ENCODE measurements around the gene SHLD1.

Gene SHLD1

DNA sequence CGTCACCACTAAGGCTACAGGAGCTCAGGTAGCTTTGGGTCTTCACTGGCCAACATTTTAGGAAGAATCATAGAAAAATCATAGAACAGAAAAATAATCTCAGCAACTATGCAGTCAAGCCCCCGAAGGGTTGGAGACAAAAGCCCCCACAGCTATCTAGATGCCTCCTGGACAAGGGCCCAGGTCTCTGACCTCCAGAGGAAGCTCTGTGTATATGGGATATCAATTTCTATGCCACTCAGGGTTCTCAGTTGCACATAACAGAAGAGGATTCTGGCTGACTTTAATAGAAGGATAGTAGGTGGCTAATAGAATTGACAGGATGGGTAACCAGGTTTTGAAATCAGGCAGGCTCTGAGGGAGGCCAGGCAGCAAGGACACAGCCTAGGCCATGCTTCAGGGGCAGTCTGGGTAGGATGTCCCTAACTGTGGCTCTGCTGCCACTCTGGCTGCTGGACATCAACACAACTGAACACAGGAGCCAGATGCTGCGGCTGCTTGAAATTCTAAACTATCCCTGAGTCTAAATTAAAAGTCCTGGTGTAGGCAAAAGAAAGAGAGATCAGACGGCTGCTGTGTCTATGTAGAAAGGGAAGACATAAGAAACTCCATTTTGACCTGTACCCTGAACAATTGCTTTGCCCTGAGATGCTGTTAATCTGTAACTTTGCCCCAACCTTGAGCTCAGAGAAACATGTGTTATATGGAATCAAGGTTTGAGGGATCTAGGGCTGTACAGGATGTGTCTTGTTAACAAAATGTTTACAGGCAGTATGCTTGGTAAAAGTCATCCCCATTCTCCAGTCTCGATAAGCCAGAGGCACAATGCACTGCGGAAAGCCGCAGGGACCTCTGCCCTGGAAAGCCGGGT is 134.5 kb downstream of the SHLD1 start:
- H3K9ac ChIP-seq (ENCODE audit: low read length): no peak overlapping the region
- H3K9me3 ChIP-seq (ENCODE audit: control insufficient read depth, low read length): no peaks in the 10 kb centered on the region
- DNase-seq (ENCODE audit: low read depth): no peak
- H3K27me3 ChIP-seq (replicated peaks; ENCODE audit: control insufficient read depth, insufficient read depth, low read length): peaks cover 44% of the 10 kb centered on the region
- no peak overlapping the region for H3K4me3 ChIP-seq (ENCODE audit: low read length)
- H3K36me3 ChIP-seq (ENCODE audit: control insufficient read depth, insufficient read depth, low read length, severe bottlenecking): no peaks in the 10 kb centered on the region
- peaks cover 7% of the 10 kb centered on the region for H3K4me1 ChIP-seq (ENCODE audit: control insufficient read depth, insufficient read depth, low read length)

DNA sequence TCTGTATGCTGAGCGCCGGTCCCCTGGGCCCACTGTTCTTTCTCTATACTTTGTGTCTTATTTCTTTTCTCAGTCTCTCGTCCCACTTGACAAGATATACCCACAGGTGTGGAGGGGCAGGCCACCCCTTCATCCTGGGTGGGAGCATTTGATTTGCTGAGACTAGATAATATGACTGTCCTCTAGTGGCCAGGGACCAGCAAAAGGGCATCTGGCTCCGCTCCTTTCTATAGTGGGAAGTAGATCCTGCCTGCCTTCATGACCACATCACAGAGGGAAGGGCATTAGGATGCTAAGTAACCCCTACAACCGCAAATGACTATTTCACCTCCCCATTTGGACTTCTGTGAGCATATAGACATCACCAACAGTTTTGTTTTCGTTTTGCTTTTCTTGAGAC is 135.7 kb downstream of the SHLD1 start:
- Histone ChIP-seq H3K9ac (ENCODE audit: low read length) (no peak overlapping the region), H3K4me3 (ENCODE audit: low read length) (no peak overlapping the region), H3K36me3 (ENCODE audit: control insufficient read depth, insufficient read depth, low read length, severe bottlenecking) (no peaks in the 10 kb centered on the region), H3K9me3 (ENCODE audit: control insufficient read depth, low read length) (no peaks in the 10 kb centered on the region), H3K4me1 (ENCODE audit: control insufficient read depth, insufficient read depth, low read length) (peaks cover 7% of the 10 kb centered on the region), H3K27me3 (replicated peaks; ENCODE audit: control insufficient read depth, insufficient read depth, low read length) (peaks cover 51% of the 10 kb centered on the region)
- DNase-seq (ENCODE audit: low read depth): no peak

DNA sequence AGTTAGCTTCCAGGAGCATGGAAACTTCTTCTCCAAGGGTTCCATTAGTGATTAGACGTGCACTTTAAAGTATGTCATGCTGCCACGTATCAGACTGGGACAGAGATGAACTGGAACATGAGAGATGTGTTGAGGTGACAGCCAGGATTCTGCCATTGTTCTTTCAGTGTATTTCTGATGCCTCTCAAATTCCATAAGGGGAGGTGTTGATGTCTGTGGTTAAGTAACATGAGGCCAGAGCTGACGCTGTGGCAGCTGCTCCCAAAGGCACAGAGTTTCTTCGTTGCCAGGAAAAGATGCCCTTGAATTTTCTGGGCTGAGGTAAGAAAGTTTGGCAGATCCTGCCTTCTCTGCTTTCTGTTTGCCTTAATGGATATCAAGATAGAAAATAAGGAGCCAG is 136.6 kb downstream of the SHLD1 start:
- Histone ChIP-seq H3K36me3 (ENCODE audit: control insufficient read depth, insufficient read depth, low read length, severe bottlenecking) (no peaks in the 10 kb centered on the region), H3K9me3 (ENCODE audit: control insufficient read depth, low read length) (no peaks in the 10 kb centered on the region), H3K9ac (ENCODE audit: low read length) (no peak overlapping the region), H3K4me3 (ENCODE audit: low read length) (no peak overlapping the region), H3K27me3 (replicated peaks; ENCODE audit: control insufficient read depth, insufficient read depth, low read length) (peaks cover 47% of the 10 kb centered on the region), H3K4me1 (ENCODE audit: control insufficient read depth, insufficient read depth, low read length) (peaks cover 7% of the 10 kb centered on the region)
- DNase-seq (ENCODE audit: low read depth): no peak

DNA sequence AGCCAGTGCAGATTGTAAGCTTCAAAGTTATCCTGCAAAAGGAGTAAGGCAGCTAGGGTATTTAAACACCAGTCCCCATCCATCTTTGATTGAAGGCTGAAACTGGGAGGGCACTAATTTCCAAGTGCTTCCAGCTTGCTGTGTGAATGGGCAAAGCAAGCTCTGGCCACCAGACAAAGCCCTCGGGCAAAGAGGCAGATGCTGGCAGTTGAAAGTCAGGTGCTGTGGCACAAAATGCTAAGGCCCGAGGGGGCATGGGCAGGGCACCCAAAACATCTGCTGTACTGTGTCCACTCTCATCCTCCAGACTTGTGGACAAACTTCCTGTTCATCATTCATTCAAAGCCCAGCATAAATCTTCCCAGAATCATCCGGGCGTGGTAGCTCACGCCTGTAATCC is 137.2 kb downstream of the SHLD1 start:
- Histone ChIP-seq H3K4me1 (ENCODE audit: control insufficient read depth, insufficient read depth, low read length) (peaks cover 7% of the 10 kb centered on the region), H3K9ac (ENCODE audit: low read length) (no peak overlapping the region), H3K4me3 (ENCODE audit: low read length) (no peak overlapping the region), H3K9me3 (ENCODE audit: control insufficient read depth, low read length) (no peaks in the 10 kb centered on the region), H3K36me3 (ENCODE audit: control insufficient read depth, insufficient read depth, low read length, severe bottlenecking) (no peaks in the 10 kb centered on the region), H3K27me3 (replicated peaks; ENCODE audit: control insufficient read depth, insufficient read depth, low read length) (peaks cover 45% of the 10 kb centered on the region)
- no peak for DNase-seq (ENCODE audit: low read depth)

DNA sequence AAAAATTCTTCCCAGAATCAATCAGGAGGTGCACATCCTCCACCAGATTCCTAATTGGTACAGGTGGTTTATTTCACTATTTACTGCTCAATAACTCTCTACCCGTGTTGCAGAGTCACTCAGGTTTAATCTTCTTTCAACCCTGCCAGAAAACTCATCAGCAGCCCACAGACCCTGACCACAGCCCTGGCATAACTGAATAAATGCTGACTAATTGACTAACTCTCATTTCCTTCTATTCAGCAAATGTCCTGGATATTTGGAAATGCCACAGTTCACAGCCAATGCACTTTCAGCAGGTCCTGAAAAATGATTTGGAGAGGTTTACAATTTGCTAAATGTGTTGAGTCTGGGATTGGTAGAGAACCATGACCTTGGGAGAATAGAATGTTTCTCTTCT is 137.8 kb downstream of the SHLD1 start:
- H3K4me1 ChIP-seq (ENCODE audit: control insufficient read depth, insufficient read depth, low read length): peaks cover 7% of the 10 kb centered on the region
- no peaks in the 10 kb centered on the region for H3K36me3 ChIP-seq (ENCODE audit: control insufficient read depth, insufficient read depth, low read length, severe bottlenecking)
- no peak for DNase-seq (ENCODE audit: low read depth)
- H3K9me3 ChIP-seq (ENCODE audit: control insufficient read depth, low read length): no peaks in the 10 kb centered on the region
- no peak overlapping the region for H3K4me3 ChIP-seq (ENCODE audit: low read length)
- H3K9ac ChIP-seq (ENCODE audit: low read length): no peak overlapping the region
- peaks cover 45% of the 10 kb centered on the region for H3K27me3 ChIP-seq (replicated peaks; ENCODE audit: control insufficient read depth, insufficient read depth, low read length)

DNA sequence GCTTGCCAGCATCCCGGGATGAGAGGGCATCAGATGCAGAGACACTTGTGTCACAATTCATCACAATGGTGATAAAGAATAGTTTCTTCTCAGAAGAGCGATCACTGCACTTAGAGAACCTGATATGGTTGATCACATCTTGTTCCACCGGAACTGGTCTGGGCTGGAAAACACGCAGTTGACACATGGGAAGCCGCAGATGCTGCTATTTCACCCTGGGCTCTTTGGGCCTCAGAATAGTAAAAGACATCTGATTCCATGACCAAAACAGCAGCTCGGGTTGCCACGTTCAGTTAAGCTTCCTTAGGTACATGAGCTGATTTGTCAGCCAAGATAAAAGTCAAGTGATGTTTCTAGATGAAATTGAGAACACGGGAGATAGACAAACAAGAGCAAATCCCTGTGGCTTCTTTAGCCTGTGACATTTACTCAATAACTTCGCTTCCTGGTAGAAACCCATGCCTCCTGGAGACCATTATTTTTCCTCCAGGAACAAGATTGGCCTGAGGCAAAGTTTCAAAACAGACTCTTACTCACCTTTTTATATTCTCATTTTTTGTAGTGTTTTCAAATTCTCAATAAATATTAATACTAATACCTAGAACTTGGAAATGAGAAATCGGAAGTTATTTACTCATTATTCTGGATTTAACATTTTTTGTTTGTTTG is 140.7 kb downstream of the SHLD1 start:
- H3K4me1 ChIP-seq (ENCODE audit: control insufficient read depth, insufficient read depth, low read length): peaks cover 7% of the 10 kb centered on the region
- no peaks in the 10 kb centered on the region for H3K9me3 ChIP-seq (ENCODE audit: control insufficient read depth, low read length)
- no peak overlapping the region for H3K4me3 ChIP-seq (ENCODE audit: low read length)
- no peak overlapping the region for H3K9ac ChIP-seq (ENCODE audit: low read length)
- DNase-seq (ENCODE audit: low read depth): no peak
- no peaks in the 10 kb centered on the region for H3K36me3 ChIP-seq (ENCODE audit: control insufficient read depth, insufficient read depth, low read length, severe bottlenecking)
- peaks cover 43% of the 10 kb centered on the region for H3K27me3 ChIP-seq (replicated peaks; ENCODE audit: control insufficient read depth, insufficient read depth, low read length)

DNA sequence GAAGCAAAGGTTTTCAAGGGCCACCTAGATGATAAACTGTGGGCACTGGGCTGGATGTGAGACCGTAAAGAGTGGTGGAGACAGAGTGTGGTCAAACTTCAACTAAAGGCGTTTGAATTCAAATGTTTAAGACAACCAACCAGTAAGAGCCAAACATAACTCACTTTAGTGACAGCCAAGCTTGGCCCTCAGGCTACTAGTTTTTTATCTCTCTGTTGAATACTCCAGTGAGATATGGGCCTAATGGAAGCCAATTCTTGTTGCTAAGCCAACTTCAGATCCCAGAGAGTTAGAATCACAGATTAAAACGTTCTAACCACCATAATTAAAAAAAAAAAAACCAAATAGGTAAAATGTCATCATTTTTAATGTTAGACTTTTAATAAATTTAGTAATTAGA is 142.9 kb downstream of the SHLD1 start:
- DNase-seq (ENCODE audit: low read depth): no peak

DNA sequence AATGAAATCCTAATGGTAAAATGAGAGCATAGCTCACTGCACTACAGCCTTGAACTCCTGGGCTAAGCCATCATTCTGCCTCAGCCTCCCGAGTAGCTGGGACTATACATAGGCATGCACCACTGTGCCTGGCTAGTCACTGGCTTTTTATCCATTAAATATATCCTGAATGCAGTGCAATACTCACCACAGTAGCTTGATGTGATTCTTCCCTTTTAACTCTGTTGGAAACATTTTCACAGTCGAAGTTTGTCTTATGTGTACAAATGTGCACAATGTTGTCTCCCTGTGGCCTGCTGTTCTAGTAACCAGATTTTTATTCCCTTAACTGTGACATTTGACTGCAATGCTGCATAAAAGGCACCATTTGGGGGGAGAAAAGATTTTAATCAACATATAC is 143.4 kb downstream of the SHLD1 start:
- Histone ChIP-seq H3K27me3 (replicated peaks; ENCODE audit: control insufficient read depth, insufficient read depth, low read length) (peaks cover 37% of the 10 kb centered on the region), H3K4me3 (ENCODE audit: low read length) (no peak overlapping the region), H3K9me3 (ENCODE audit: control insufficient read depth, low read length) (no peaks in the 10 kb centered on the region), H3K9ac (ENCODE audit: low read length) (no peak overlapping the region), H3K36me3 (ENCODE audit: control insufficient read depth, insufficient read depth, low read length, severe bottlenecking) (no peaks in the 10 kb centered on the region), H3K4me1 (ENCODE audit: control insufficient read depth, insufficient read depth, low read length) (no peaks in the 10 kb centered on the region)
- no peak for DNase-seq (ENCODE audit: low read depth)

More for the DNA sequence above, 142.9 kb downstream of the SHLD1 start:
- Histone ChIP-seq H3K9ac (ENCODE audit: low read length) (no peak overlapping the region), H3K4me3 (ENCODE audit: low read length) (no peak overlapping the region), H3K27me3 (replicated peaks; ENCODE audit: control insufficient read depth, insufficient read depth, low read length) (peaks cover 41% of the 10 kb centered on the region), H3K4me1 (ENCODE audit: control insufficient read depth, insufficient read depth, low read length) (peaks cover 4% of the 10 kb centered on the region), H3K36me3 (ENCODE audit: control insufficient read depth, insufficient read depth, low read length, severe bottlenecking) (no peaks in the 10 kb centered on the region), H3K9me3 (ENCODE audit: control insufficient read depth, low read length) (no peaks in the 10 kb centered on the region)

DNA sequence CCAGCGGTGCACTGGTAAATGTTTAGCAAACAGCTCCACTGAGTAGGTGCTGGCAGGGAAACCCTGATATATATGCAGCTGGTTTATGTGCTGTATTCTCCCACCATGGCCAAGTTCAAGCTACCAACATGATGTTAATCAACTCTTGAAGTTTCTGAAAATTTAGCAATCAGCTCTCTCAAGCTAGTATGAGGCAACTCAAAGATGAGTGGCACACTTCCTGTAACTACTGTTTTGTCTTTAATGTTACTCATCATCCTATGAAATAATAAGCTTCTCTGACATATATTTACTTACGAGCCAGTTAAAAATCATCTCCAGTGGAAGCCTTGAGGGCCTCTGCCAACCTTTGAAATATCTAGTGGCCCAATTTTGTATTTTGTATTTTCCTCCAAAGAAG is 145.4 kb downstream of the SHLD1 start:
- H3K9ac ChIP-seq (ENCODE audit: low read length): no peak overlapping the region
- H3K27me3 ChIP-seq (replicated peaks; ENCODE audit: control insufficient read depth, insufficient read depth, low read length): peaks cover 30% of the 10 kb centered on the region
- no peaks in the 10 kb centered on the region for H3K4me1 ChIP-seq (ENCODE audit: control insufficient read depth, insufficient read depth, low read length)
- no peaks in the 10 kb centered on the region for H3K36me3 ChIP-seq (ENCODE audit: control insufficient read depth, insufficient read depth, low read length, severe bottlenecking)
- no peak overlapping the region for H3K4me3 ChIP-seq (ENCODE audit: low read length)
- no peaks in the 10 kb centered on the region for H3K9me3 ChIP-seq (ENCODE audit: control insufficient read depth, low read length)
- no peak for DNase-seq (ENCODE audit: low read depth)

DNA sequence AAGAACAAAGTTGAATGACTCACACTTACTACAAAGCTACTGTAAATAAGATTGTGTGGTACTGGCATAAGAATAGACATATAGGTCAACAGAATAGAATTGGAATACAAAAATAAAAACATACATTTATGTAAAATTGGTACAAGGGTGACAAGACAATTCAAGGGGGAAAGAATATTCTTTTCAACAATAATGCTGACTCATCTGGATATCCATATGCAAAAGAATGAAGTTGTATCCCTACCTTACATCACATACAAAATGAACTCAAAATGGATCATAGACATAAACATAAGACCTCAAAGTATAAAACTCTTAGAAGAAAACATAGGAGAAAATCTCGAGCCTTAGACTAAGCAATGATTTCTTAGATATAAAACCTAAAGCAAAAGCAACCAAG is 149.2 kb downstream of the SHLD1 start:
- Histone ChIP-seq H3K36me3 (ENCODE audit: control insufficient read depth, insufficient read depth, low read length, severe bottlenecking) (no peaks in the 10 kb centered on the region), H3K4me3 (ENCODE audit: low read length) (no peak overlapping the region), H3K9ac (ENCODE audit: low read length) (no peak overlapping the region), H3K27me3 (replicated peaks; ENCODE audit: control insufficient read depth, insufficient read depth, low read length) (peaks cover 19% of the 10 kb centered on the region), H3K4me1 (ENCODE audit: control insufficient read depth, insufficient read depth, low read length) (no peaks in the 10 kb centered on the region), H3K9me3 (ENCODE audit: control insufficient read depth, low read length) (no peaks in the 10 kb centered on the region)
- no peak for DNase-seq (ENCODE audit: low read depth)

DNA sequence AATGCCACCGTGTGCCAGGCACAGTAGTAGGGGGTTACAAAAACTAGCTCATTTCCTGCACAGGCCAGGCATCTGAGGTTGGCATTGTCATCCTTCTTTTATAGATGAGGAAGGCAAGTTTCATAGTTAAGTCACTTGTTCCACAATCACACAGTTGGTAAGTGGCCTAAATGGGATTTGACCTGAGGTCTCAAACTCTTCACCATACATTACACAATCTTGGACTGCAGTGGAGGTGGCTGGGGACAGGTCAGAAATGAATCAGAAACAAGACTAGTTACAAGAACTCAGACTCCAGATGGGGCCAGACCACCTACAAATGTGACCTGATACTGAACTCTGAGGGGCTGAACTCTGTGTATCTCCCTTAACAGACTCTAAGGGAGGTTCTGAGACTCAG is 150.7 kb downstream of the SHLD1 start:
- H3K9me3 ChIP-seq (ENCODE audit: control insufficient read depth, low read length): no peaks in the 10 kb centered on the region
- no peaks in the 10 kb centered on the region for H3K4me1 ChIP-seq (ENCODE audit: control insufficient read depth, insufficient read depth, low read length)
- no peak for DNase-seq (ENCODE audit: low read depth)
- H3K9ac ChIP-seq (ENCODE audit: low read length): no peak overlapping the region
- no peak overlapping the region for H3K4me3 ChIP-seq (ENCODE audit: low read length)
- peaks cover 22% of the 10 kb centered on the region for H3K27me3 ChIP-seq (replicated peaks; ENCODE audit: control insufficient read depth, insufficient read depth, low read length)
- no peaks in the 10 kb centered on the region for H3K36me3 ChIP-seq (ENCODE audit: control insufficient read depth, insufficient read depth, low read length, severe bottlenecking)

All from adipocyte (in vitro differentiated cells).